Hepatocyte (in vitro differentiated cells): ENCODE measurements around the gene SLC19A1. TPM values are rescaled to one million over a fixed set of nuclear protein-coding genes. Genes with fewer than 3 reads are reported as not detected.

Experiments
- DNase-seq: peaks from one replicate; pipeline ENCODE4 v3.0.0-alpha.2; 2016; ENCODE audit warnings: low spot score
- H2AFZ ChIP-seq: fragments of 200-600 bp; sonication (generic); 2 replicates; pipeline ENCODE4 v1.6.0; 2016; ENCODE audit warnings: antibody characterized with exemption, mild to moderate bottlenecking
- H3K27ac ChIP-seq: fragments of 200-600 bp; sonication (generic); 2 replicates; pipeline ENCODE4 v1.5.1; 2016; ENCODE audit warnings: mild to moderate bottlenecking
- H3K27me3 ChIP-seq: fragments of 200-600 bp; sonication (generic); 2 replicates; pipeline ENCODE4 v1.6.1; 2016
- H3K36me3 ChIP-seq: fragments of 200-600 bp; sonication (generic); replicated peaks from 2 replicates; pipeline ENCODE4 v1.5.1; 2016; ENCODE audit warnings: low read depth; ENCODE audit not compliant: insufficient read depth
- H3K4me1 ChIP-seq: fragments of 200-600 bp; sonication (generic); 2 replicates; pipeline ENCODE4 v1.5.1; 2016; ENCODE audit warnings: mild to moderate bottlenecking, moderate library complexity; ENCODE audit not compliant: insufficient read depth
- H3K4me2 ChIP-seq: fragments of 200-600 bp; sonication (generic); 2 replicates; pipeline ENCODE4 v1.6.0; 2016
- H3K4me3 ChIP-seq: fragments of 200-600 bp; sonication (generic); 2 replicates; pipeline ENCODE4 v1.5.1; 2016; ENCODE audit warnings: mild to moderate bottlenecking
- H3K79me2 ChIP-seq: fragments of 200-600 bp; sonication (generic); 2 replicates; pipeline ENCODE4 v1.6.0; 2017; ENCODE audit warnings: mild to moderate bottlenecking
- H3K9me2 ChIP-seq: fragments of 200-600 bp; sonication (generic); replicated peaks from 2 replicates; pipeline ENCODE4 v1.6.0; 2017; ENCODE audit warnings: mild to moderate bottlenecking; ENCODE audit not compliant: insufficient read depth
- H3K9me3 ChIP-seq: fragments of 200-600 bp; sonication (generic); 2 replicates; pipeline ENCODE4 v1.5.1; 2016; ENCODE audit warnings: low read depth, mild to moderate bottlenecking
- H4K20me1 ChIP-seq: fragments of 200-600 bp; sonication (generic); 2 replicates; pipeline ENCODE4 v1.6.0; 2016; ENCODE audit warnings: mild to moderate bottlenecking; ENCODE audit not compliant: insufficient read depth, poor library complexity, severe bottlenecking
- CTCF ChIP-seq: fragments of 200-600 bp; sonication (generic); IDR thresholded peaks from 2 replicates; pipeline ENCODE4 v1.5.1; 2016; ENCODE audit warnings: antibody characterized with exemption, mild to moderate bottlenecking; ENCODE audit not compliant: poor library complexity
- EZH2 ChIP-seq: fragments of 200-600 bp; sonication (generic); IDR thresholded peaks from 2 replicates; pipeline ENCODE4 v1.6.1; 2016; ENCODE audit warnings: antibody characterized with exemption, mild to moderate bottlenecking, borderline replicate concordance
- EZH2phosphoT487 ChIP-seq: fragments of 200-600 bp; sonication (generic); IDR thresholded peaks from one replicate; pipeline ENCODE4 v1.6.1; 2018; ENCODE audit warnings: antibody characterized with exemption, mild to moderate bottlenecking, low read depth, moderate library complexity; ENCODE audit not compliant: unreplicated experiment, severe bottlenecking
- WGBS: methylation state at CpG from one replicate; pipeline ENCODE4 v1.1.6; 2016; ENCODE audit warnings: low lambda C conversion rate; ENCODE audit errors: missing lambda C conversion rate; 5-methylcytosine and 5-hydroxymethylcytosine counted together
- polyA plus RNA-seq: library from polyadenylated mRNA; unstranded; fragments of >200 nt; fragmentation: Nextera tagmentation; extraction: Ambion mirVana; gene quantifications from 2 replicates; pipeline ENCODE4 v1.2.1, GENCODE V29; 2016
- total RNA-seq: library from RNA; depleted of rRNA; stranded (reverse); fragments of >200 nt; gene quantifications from 2 replicates; pipeline ENCODE4 v1.2.3, GENCODE V29; 2014

The SLC19A1 gene
- total and polyA plus RNA-seq, 2 experiments from 2014 or later, result 7.7 to 24.8 TPM

- DNase-seq, result no peak
- Histone ChIP-seq H3K27ac (no peak overlapping the region), H3K9me2 (no peaks in the 10 kb centered on the region), H3K4me3 (no peak overlapping the region), H3K79me2 (no peaks in the 10 kb centered on the region), H3K4me1 (peaks cover 9% of the 10 kb centered on the region), H3K36me3 (no peaks in the 10 kb centered on the region), H3K9me3 (no peaks in the 10 kb centered on the region), H3K4me2 (no peak overlapping the region), H2AFZ (no peak overlapping the region), H4K20me1 (no peaks in the 10 kb centered on the region), H3K27me3 (no peaks in the 10 kb centered on the region)
- no peak for TF ChIP-seq CTCF
- WGBS, result 87% methylated on average over 17 of the region's 18 CpGs
These were observed 2.4 kb upstream of the SLC19A1 start for GRCh38 chr21:45544449-45545235.

GRCh38 chr21:45543710-45544448, 1.6 kb upstream of the SLC19A1 start:
- Histone ChIP-seq H3K27ac (no peak overlapping the region), H3K9me2 (no peaks in the 10 kb centered on the region), H3K4me3 (no peak overlapping the region), H3K4me1 (peaks cover 9% of the 10 kb centered on the region), H4K20me1 (no peaks in the 10 kb centered on the region), H3K9me3 (no peaks in the 10 kb centered on the region), H3K36me3 (no peaks in the 10 kb centered on the region), H3K79me2 (no peaks in the 10 kb centered on the region), H3K27me3 (no peaks in the 10 kb centered on the region), H2AFZ (no peak overlapping the region), H3K4me2 (no peak overlapping the region)
- WGBS, result 90% methylated on average over 17 of the region's 23 CpGs
- no peak for DNase-seq
- TF ChIP-seq CTCF (no peak), EZH2 (no peak), EZH2phosphoT487 (no peak)

GRCh38 chr21:45543371-45543709, 1.1 kb upstream of the SLC19A1 start:
- no peaks in the 10 kb centered on the region for H3K79me2 ChIP-seq
- H3K4me1 ChIP-seq, result peaks cover 9% of the 10 kb centered on the region
- no peaks in the 10 kb centered on the region for H3K9me3 ChIP-seq
- no peak overlapping the region for H3K4me2 ChIP-seq
- no peaks in the 10 kb centered on the region for H4K20me1 ChIP-seq
- TF ChIP-seq EZH2 (no peak), EZH2phosphoT487 (no peak), CTCF (no peak)
- 93% methylated on average over 11 of the region's 11 CpGs for WGBS
- no peak for DNase-seq
- no peak overlapping the region for H2AFZ ChIP-seq
- H3K9me2 ChIP-seq, result no peaks in the 10 kb centered on the region
- H3K4me3 ChIP-seq, result no peak overlapping the region
- H3K36me3 ChIP-seq, result no peaks in the 10 kb centered on the region
- H3K27me3 ChIP-seq, result no peaks in the 10 kb centered on the region
- no peak overlapping the region for H3K27ac ChIP-seq
